Trophoblast cell (in vitro differentiated cells and primary cell): ENCODE results near the gene RGL1.
A peak's percentile ranks its signal among the peaks of the same experiment; 100 is the strongest.

Source experiments
- DNase-seq, 2 donors: peaks; one replicate each; pipeline ENCODE4 v3.0.0-alpha.2; 2016
- H2AFZ ChIP-seq: 2 replicates; pipeline ENCODE4 v1.6.1; 2013; ENCODE audit warnings: low read length, moderate library complexity, mild to moderate bottlenecking; ENCODE audit not compliant: insufficient read depth, poor library complexity
- H2AK5ac ChIP-seq: 2 replicates; pipeline ENCODE4 v1.6.1; 2013; ENCODE audit warnings: mild to moderate bottlenecking, low read length
- H2BK120ac ChIP-seq: 2 replicates; pipeline ENCODE4 v1.6.1; 2013; ENCODE audit warnings: low read length, mild to moderate bottlenecking, moderate library complexity; ENCODE audit not compliant: insufficient read depth, poor library complexity
- H2BK12ac ChIP-seq: 2 replicates; pipeline ENCODE4 v1.6.1; 2013; ENCODE audit warnings: mild to moderate bottlenecking, low read length, moderate library complexity
- H2BK5ac ChIP-seq: 2 replicates; pipeline ENCODE4 v1.6.1; 2013; ENCODE audit warnings: low read length, low read depth, moderate library complexity, mild to moderate bottlenecking; ENCODE audit not compliant: poor library complexity
- H3K14ac ChIP-seq: 2 replicates; pipeline ENCODE4 v1.6.1; 2013; ENCODE audit warnings: mild to moderate bottlenecking, low read length
- H3K18ac ChIP-seq: 2 replicates; pipeline ENCODE4 v1.6.1; 2013; ENCODE audit warnings: mild to moderate bottlenecking, low read length
- H3K23ac ChIP-seq: 2 replicates; pipeline ENCODE4 v1.6.1; 2013; ENCODE audit warnings: low read length
- H3K27ac ChIP-seq: 2 replicates; pipeline ENCODE4 v1.5.1; 2013; ENCODE audit warnings: low read depth, mild to moderate bottlenecking, inconsistent platforms, low read length, moderate library complexity
- H3K27me3 ChIP-seq: 2 replicates; pipeline ENCODE4 v1.6.1; 2013; ENCODE audit warnings: inconsistent platforms, mild to moderate bottlenecking, low read length, moderate library complexity; ENCODE audit not compliant: insufficient read depth
- H3K36me3 ChIP-seq, 2 experiments: 1 replicate in 1 of 2; 2 replicates in 1 of 2; pipeline ENCODE4 v1.6.1; 2013; ENCODE audit warnings: low read length in 2 of 2, mild to moderate bottlenecking in 2 of 2, moderate library complexity in 1 of 2; ENCODE audit not compliant: insufficient read depth in 2 of 2, control insufficient read depth in 1 of 2
- H3K4ac ChIP-seq: 2 replicates; pipeline ENCODE4 v1.6.1; 2013; ENCODE audit warnings: low read depth, mild to moderate bottlenecking, low read length, moderate library complexity
- H3K4me1 ChIP-seq, 2 experiments: 1 replicate in 1 of 2; 2 replicates in 1 of 2; pipeline ENCODE4 v1.6.1; 2013; ENCODE audit warnings: low read length in 2 of 2, mild to moderate bottlenecking in 2 of 2, moderate library complexity in 1 of 2; ENCODE audit not compliant: insufficient read depth in 2 of 2, control insufficient read depth in 1 of 2
- H3K4me2 ChIP-seq: 2 replicates; pipeline ENCODE4 v1.6.1; 2013; ENCODE audit warnings: inconsistent platforms, mild to moderate bottlenecking, low read length, moderate library complexity
- H3K4me3 ChIP-seq: 2 replicates; pipeline ENCODE4 v1.5.1; 2013; ENCODE audit warnings: mild to moderate bottlenecking, low read depth, low read length, inconsistent platforms
- H3K79me1 ChIP-seq: one replicate; pipeline ENCODE4 v1.6.1; 2013; ENCODE audit warnings: low read length
- H3K79me2 ChIP-seq: 2 replicates; pipeline ENCODE4 v1.6.1; 2013; ENCODE audit warnings: low read length, mild to moderate bottlenecking; ENCODE audit not compliant: control insufficient read depth, insufficient read depth, poor library complexity
- H3K9ac ChIP-seq: 2 replicates; pipeline ENCODE4 v1.6.1; 2013; ENCODE audit warnings: mild to moderate bottlenecking, low read length
- H3K9me3 ChIP-seq: 2 replicates; pipeline ENCODE4 v1.6.1; 2013; ENCODE audit warnings: low read depth, mild to moderate bottlenecking, control low read depth, inconsistent platforms, low read length; ENCODE audit not compliant: insufficient read depth
- H4K12ac ChIP-seq: 2 replicates; pipeline ENCODE4 v1.6.1; 2013; ENCODE audit warnings: low read depth, mild to moderate bottlenecking, low read length, moderate library complexity
- H4K8ac ChIP-seq: 2 replicates; pipeline ENCODE4 v1.6.1; 2013; ENCODE audit warnings: low read depth, mild to moderate bottlenecking, low read length, moderate library complexity
- H4K91ac ChIP-seq: one replicate; pipeline ENCODE4 v1.6.1; 2013; ENCODE audit warnings: low read depth, mild to moderate bottlenecking, low read length, moderate library complexity
- WGBS: extraction: QIAGEN DNeasy Blood & Tissue Kit; methylation state at CpG from one replicate; pipeline ENCODE4 v1.1.7; 2013; ENCODE audit warnings: missing lambda C conversion rate; ENCODE audit not compliant: insufficient read length, insufficient coverage; ENCODE audit errors: extremely low coverage; 5-methylcytosine and 5-hydroxymethylcytosine counted together

Gene RGL1

GRCh38 chr1:183850852-183851251, 45.9 kb downstream of the RGL1 start:
- Histone ChIP-seq H3K14ac (no peak overlapping the region), H3K4ac (no peak overlapping the region), H4K8ac (no peak overlapping the region), H2BK120ac (no peak overlapping the region), H3K27me3 (no peaks in the 10 kb centered on the region), H3K9ac (no peak overlapping the region), H3K18ac (no peak overlapping the region), H2BK5ac (no peak overlapping the region), H2AFZ (no peak overlapping the region), H3K4me3 (no peak overlapping the region), H3K9me3 (no peaks in the 10 kb centered on the region), H3K36me3 (no peaks in the 10 kb centered on the region), H3K79me2 (no peaks in the 10 kb centered on the region), H4K12ac (no peak overlapping the region), H3K27ac (no peak overlapping the region), H3K4me2 (no peak overlapping the region), H3K79me1 (no peaks in the 10 kb centered on the region), H3K4me1 (no peaks in the 10 kb centered on the region), H4K91ac (no peak overlapping the region), H3K23ac (no peak overlapping the region), H2AK5ac (no peak overlapping the region), H2BK12ac (no peak overlapping the region)
- no peak for DNase-seq
- WGBS = no CpG with 5 or more reads among the region's 2 CpGs

- Histone ChIP-seq H2BK120ac (no peak overlapping the region), H3K4me2 (no peak overlapping the region), H4K91ac (no peak overlapping the region), H3K9ac (no peak overlapping the region), H3K36me3 (no peaks in the 10 kb centered on the region), H3K14ac (no peak overlapping the region), H3K27me3 (no peaks in the 10 kb centered on the region), H2AFZ (no peak overlapping the region), H3K18ac (no peak overlapping the region), H4K8ac (no peak overlapping the region), H3K23ac (no peak overlapping the region), H3K79me2 (no peaks in the 10 kb centered on the region), H3K9me3 (peaks cover 3% of the 10 kb centered on the region), H2AK5ac (no peak overlapping the region), H3K4me3 (no peak overlapping the region), H2BK5ac (no peak overlapping the region), H3K79me1 (no peaks in the 10 kb centered on the region), H3K27ac (no peak overlapping the region), H2BK12ac (no peak overlapping the region), H3K4me1 (no peaks in the 10 kb centered on the region), H3K4ac (no peak overlapping the region), H4K12ac (no peak overlapping the region)
- DNase-seq = no peak
- WGBS = no CpG with 5 or more reads among the region's 3 CpGs
Measured at GRCh38 chr1:183859119-183859518, 54.2 kb downstream of the RGL1 start.

- H3K18ac ChIP-seq = no peak overlapping the region
Measured at GRCh38 chr1:183859831-183860230, 54.9 kb downstream of the RGL1 start.

GRCh38 chr1:183862967-183863366, 58.0 kb downstream of the RGL1 start:
- no peak overlapping the region for H4K91ac ChIP-seq
- no CpG with 5 or more reads among the region's 4 CpGs for WGBS

More at GRCh38 chr1:183859831-183860230, 54.9 kb downstream of the RGL1 start:
- H3K27me3 ChIP-seq = no peaks in the 10 kb centered on the region
- no peak overlapping the region for H2BK120ac ChIP-seq
- peaks cover 3% of the 10 kb centered on the region for H3K9me3 ChIP-seq
- no peak overlapping the region for H4K12ac ChIP-seq
- WGBS = 100% methylated on average over 1 of the region's 3 CpGs
- no peak overlapping the region for H2AFZ ChIP-seq
- no peak overlapping the region for H3K23ac ChIP-seq
- H3K36me3 ChIP-seq = no peaks in the 10 kb centered on the region
- H3K4me1 ChIP-seq = no peaks in the 10 kb centered on the region
- no peak overlapping the region for H2AK5ac ChIP-seq
- no peak overlapping the region for H3K14ac ChIP-seq
- H3K79me1 ChIP-seq = no peaks in the 10 kb centered on the region
- H3K4me2 ChIP-seq = no peak overlapping the region
- no peak overlapping the region for H4K8ac ChIP-seq
- no peak overlapping the region for H3K4ac ChIP-seq
- no peaks in the 10 kb centered on the region for H3K79me2 ChIP-seq
- no peak overlapping the region for H2BK5ac ChIP-seq
- H3K9ac ChIP-seq = no peak overlapping the region
- H3K27ac ChIP-seq = no peak overlapping the region
- no peak overlapping the region for H4K91ac ChIP-seq
- DNase-seq = peak in 1 of 2 donors; percentile 54
- no peak overlapping the region for H2BK12ac ChIP-seq
- no peak overlapping the region for H3K4me3 ChIP-seq

More at GRCh38 chr1:183862967-183863366, 58.0 kb downstream of the RGL1 start:
- H3K23ac ChIP-seq = no peak overlapping the region
- no peak overlapping the region for H2BK12ac ChIP-seq
- no peaks in the 10 kb centered on the region for H3K4me1 ChIP-seq
- H2AK5ac ChIP-seq = no peak overlapping the region
- no peak overlapping the region for H3K27ac ChIP-seq
- no peak overlapping the region for H2BK120ac ChIP-seq
- no peak overlapping the region for H3K4ac ChIP-seq
- peaks cover 2 to 3% of the 10 kb centered on the region in 2 experiments for H3K36me3 ChIP-seq
- peaks cover 3% of the 10 kb centered on the region for H3K9me3 ChIP-seq
- no peak overlapping the region for H4K8ac ChIP-seq
- H3K18ac ChIP-seq = no peak overlapping the region
- H3K14ac ChIP-seq = no peak overlapping the region
- H3K27me3 ChIP-seq = no peaks in the 10 kb centered on the region
- H3K4me3 ChIP-seq = no peak overlapping the region
- no peaks in the 10 kb centered on the region for H3K79me1 ChIP-seq
- H2BK5ac ChIP-seq = no peak overlapping the region
- DNase-seq = no peak
- peaks cover 2% of the 10 kb centered on the region for H3K79me2 ChIP-seq
- H2AFZ ChIP-seq = no peak overlapping the region
- no peak overlapping the region for H3K4me2 ChIP-seq
- H4K12ac ChIP-seq = no peak overlapping the region
- no peak overlapping the region for H3K9ac ChIP-seq
